ENCODE data around the gene EXT2. TPM values are rescaled to one million over a fixed set of nuclear protein-coding genes. Genes with fewer than 3 reads are reported as not detected.

Gene EXT2
- total and polyA plus RNA-seq, 2 of the 13 experiments (the other 11 are each of a cell fraction or from before 2014, with no cell fraction given), result 61.5 to 68.7 TPM

DNA sequence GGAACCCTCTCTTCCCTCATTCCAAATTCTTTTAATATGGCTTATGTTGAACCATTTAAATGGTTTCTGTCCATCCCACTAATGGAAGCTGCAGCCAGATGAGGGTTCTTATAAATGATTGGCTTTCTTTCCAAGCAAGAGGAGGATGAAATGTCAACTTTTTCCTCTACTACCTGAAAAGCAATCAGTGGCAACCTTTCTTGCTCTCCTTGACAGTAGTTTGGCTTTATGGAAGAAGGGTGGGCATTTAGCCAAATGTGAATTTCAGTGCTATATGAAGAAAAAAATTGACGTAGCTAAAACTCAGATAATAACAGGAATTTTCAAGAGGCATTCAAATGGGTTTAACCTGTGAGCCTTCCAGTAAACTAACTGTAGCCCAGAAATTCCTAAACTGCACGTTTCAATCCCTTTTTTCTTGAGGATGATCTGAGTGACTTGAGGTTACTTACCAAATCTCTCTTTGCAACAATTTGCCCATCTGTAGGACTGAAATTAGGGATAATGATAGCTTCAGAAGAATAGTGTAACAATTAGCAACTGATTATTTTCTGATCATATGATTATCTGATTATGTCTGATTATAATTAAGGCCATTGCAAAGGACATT is 90.9 kb downstream of the EXT2 start:
- POLR2A ChIA-PET, result no interaction called here
- FAIRE-seq (no peak), DNase-seq (ENCODE audit: low spot score) (no peak), ATAC-seq (no peak)
- Histone ChIP-seq H3K9ac (ENCODE audit: insufficient read depth, low read depth, low read length) (no peak overlapping the region), H3K36me3 (replicated peaks in 1 of 2; ENCODE audit: control insufficient read depth in 1 of 2, insufficient read depth in 2 of 2, low read length in 2 of 2) (no peaks in the 10 kb centered on the region; a peak in 1 of 5 replicates), H2AFZ (ENCODE audit: low read length) (no peak overlapping the region), H3K4me1 (ENCODE audit: insufficient read depth, low read length) (no peaks in the 10 kb centered on the region), H3K9me3 (ENCODE audit: low read length) (peaks cover 27% of the 10 kb centered on the region), H3K27ac (ENCODE audit: extremely low read length, insufficient read depth, low read length) (no peak overlapping the region), H4K20me1 (ENCODE audit: insufficient read depth, low read length) (no peaks in the 10 kb centered on the region), H3K4me2 (ENCODE audit: low read depth, low read length) (no peak overlapping the region), H3K27me3 (ENCODE audit: control insufficient read depth in 1 of 2, insufficient read depth in 2 of 2, low read length in 2 of 2) (no peaks in the 10 kb centered on the region), H3K79me2 (ENCODE audit: insufficient read depth, low read length) (no peaks in the 10 kb centered on the region), H3K4me3 (replicated peaks in 1 of 3; ENCODE audit: insufficient read depth in 1 of 3, low read depth in 2 of 3, low read length in 3 of 3) (no peak overlapping the region)
- CTCF ChIA-PET (ENCODE audit: low intra/inter-chr PET ratio, low total read pairs), result no interaction called here
- in situ Hi-C loops (cut with HindIII; ENCODE audit: extremely low pct_ligation_motif_present, low pct_unique_long_range_greater_than_20kb) (no loop called here), intact Hi-C loops (cut with micrococcal nuclease; ENCODE audit: unreplicated experiment) (no loop called here)
- no peak for TF ChIP-seq ZNF484 (CRISPR knock-in tag; IDR thresholded peaks at IDR 0.05; ENCODE audit: borderline replicate concordance, low read depth)
- TF ChIP-seq, protein P1, sequence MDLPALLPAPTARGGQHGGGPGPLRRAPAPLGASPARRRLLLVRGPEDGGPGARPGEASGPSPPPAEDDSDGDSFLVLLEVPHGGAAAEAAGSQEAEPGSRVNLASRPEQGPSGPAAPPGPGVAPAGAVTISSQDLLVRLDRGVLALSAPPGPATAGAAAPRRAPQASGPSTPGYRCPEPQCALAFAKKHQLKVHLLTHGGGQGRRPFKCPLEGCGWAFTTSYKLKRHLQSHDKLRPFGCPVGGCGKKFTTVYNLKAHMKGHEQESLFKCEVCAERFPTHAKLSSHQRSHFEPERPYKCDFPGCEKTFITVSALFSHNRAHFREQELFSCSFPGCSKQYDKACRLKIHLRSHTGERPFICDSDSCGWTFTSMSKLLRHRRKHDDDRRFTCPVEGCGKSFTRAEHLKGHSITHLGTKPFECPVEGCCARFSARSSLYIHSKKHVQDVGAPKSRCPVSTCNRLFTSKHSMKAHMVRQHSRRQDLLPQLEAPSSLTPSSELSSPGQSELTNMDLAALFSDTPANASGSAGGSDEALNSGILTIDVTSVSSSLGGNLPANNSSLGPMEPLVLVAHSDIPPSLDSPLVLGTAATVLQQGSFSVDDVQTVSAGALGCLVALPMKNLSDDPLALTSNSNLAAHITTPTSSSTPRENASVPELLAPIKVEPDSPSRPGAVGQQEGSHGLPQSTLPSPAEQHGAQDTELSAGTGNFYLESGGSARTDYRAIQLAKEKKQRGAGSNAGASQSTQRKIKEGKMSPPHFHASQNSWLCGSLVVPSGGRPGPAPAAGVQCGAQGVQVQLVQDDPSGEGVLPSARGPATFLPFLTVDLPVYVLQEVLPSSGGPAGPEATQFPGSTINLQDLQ (CRISPR knock-in tag; IDR thresholded peaks at IDR 0.05), result no peak
- TF ChIP-seq, protein P2, sequence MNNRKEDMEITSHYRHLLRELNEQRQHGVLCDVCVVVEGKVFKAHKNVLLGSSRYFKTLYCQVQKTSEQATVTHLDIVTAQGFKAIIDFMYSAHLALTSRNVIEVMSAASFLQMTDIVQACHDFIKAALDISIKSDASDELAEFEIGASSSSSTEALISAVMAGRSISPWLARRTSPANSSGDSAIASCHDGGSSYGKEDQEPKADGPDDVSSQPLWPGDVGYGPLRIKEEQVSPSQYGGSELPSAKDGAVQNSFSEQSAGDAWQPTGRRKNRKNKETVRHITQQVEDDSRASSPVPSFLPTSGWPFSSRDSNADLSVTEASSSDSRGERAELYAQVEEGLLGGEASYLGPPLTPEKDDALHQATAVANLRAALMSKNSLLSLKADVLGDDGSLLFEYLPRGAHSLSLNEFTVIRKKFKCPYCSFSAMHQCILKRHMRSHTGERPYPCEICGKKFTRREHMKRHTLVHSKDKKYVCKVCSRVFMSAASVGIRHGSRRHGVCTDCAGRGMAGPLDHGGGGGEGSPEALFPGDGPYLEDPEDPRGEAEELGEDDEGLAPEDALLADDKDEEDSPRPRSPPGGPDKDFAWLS (CRISPR knock-in tag; IDR thresholded peaks at IDR 0.05; ENCODE audit: borderline replicate concordance), result no peak
- no peak for TF ChIP-seq ZNF768 (CRISPR knock-in tag; IDR thresholded peaks at IDR 0.05)
- no peak for TF ChIP-seq NBN (conservative IDR thresholded peaks at IDR 0.05)
- TF ChIP-seq, protein P3, sequence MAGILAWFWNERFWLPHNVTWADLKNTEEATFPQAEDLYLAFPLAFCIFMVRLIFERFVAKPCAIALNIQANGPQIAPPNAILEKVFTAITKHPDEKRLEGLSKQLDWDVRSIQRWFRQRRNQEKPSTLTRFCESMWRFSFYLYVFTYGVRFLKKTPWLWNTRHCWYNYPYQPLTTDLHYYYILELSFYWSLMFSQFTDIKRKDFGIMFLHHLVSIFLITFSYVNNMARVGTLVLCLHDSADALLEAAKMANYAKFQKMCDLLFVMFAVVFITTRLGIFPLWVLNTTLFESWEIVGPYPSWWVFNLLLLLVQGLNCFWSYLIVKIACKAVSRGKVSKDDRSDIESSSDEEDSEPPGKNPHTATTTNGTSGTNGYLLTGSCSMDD (CRISPR knock-in tag; IDR thresholded peaks at IDR 0.05), result no peak
- TF ChIP-seq KLF6 (CRISPR knock-in tag; IDR thresholded peaks at IDR 0.05), result no peak
- TF ChIP-seq TEAD3 (CRISPR knock-in tag; optimal IDR thresholded peaks at IDR 0.05; ENCODE audit: borderline replicate concordance), result no peak
- no peak for TF ChIP-seq ZFY (CRISPR knock-in tag; IDR thresholded peaks at IDR 0.05)
- no peak for TF ChIP-seq JDP2 (CRISPR knock-in tag; IDR thresholded peaks at IDR 0.05; ENCODE audit: borderline replicate concordance)
- no peak for TF ChIP-seq EHMT2 (IDR thresholded peaks at IDR 0.05; ENCODE audit: borderline replicate concordance, low read depth, low read length)
- TF ChIP-seq SALL1 (CRISPR knock-in tag; IDR thresholded peaks at IDR 0.05), result no peak
- TF ChIP-seq GABPB1 (CRISPR knock-in tag; IDR thresholded peaks at IDR 0.05), result no peak
- no TSS peak for BruUV-seq (replicated peaks)
- 86% methylated on average over 2 of the region's 2 CpGs for WGBS (ENCODE audit: low lambda C conversion rate)
